A549 (cell line): ENCODE data around the gene REL. TPM values are rescaled to one million over a fixed set of nuclear protein-coding genes. Genes with fewer than 3 reads are reported as not detected.

ENCODE experiments used
- ATAC-seq, 2 experiments: fragments of 200-7000 bp in 1 of 2; fragments of >200 bp in 1 of 2; cut with Nextera tagmentation in 1 of 2; cut with Tn5 transposase in 1 of 2; 3 replicates each; pipeline versions ENCODE4 v1.8.0 to v1.9.1; 2018 to 2020; ENCODE audit warnings: mild to moderate bottlenecking in 1 of 2, moderate library complexity in 1 of 2
- CTCF ChIA-PET: fragments of 300-600 bp; sonication (Branson Sonifier 250); formaldehyde crosslinking; extraction: SDS; loops from one replicate; lab custom pipeline; 2021; ENCODE audit warnings: antibody characterized with exemption, inconsistent platforms; lab: Yijun Ruan, JAX
- POLR2A ChIA-PET: fragments of 350-600 bp; formaldehyde crosslinking; extraction: SDS; loops from one replicate; lab custom pipeline; 2021; ENCODE audit warnings: antibody characterized with exemption, inconsistent platforms; lab: Yijun Ruan, JAX
- DNase-seq, 2 experiments: peaks; one replicate each; pipeline versions ENCODE4 v3.0.0 to v3.0.0-alpha.2; 2011 to 2016; ENCODE audit warnings: low read depth in 1 of 2, low spot score in 1 of 2
- FAIRE-seq: peaks from 2 replicates; lab custom pipeline; 2011; peaks lifted over from hg19 to GRCh38; lab: Jason Lieb, UNC
- H3K27ac ChIP-seq, 2 experiments: fragments of >200 bp; sonication (Bioruptor Twin); formaldehyde crosslinking; 3 replicates each; pipeline ENCODE4 v1.5.1; 2016 to 2017
- H3K4me1 ChIP-seq: fragments of >200 bp; sonication (Bioruptor Twin); formaldehyde crosslinking; 3 replicates; pipeline ENCODE4 v1.6.1; 2016
- H3K4me2 ChIP-seq: fragments of >200 bp; sonication (Bioruptor Twin); formaldehyde crosslinking; 3 replicates; pipeline ENCODE4 v1.6.1; 2016
- H3K4me3 ChIP-seq: fragments of >200 bp; sonication (Bioruptor Twin); formaldehyde crosslinking; 3 replicates; pipeline ENCODE4 v1.5.1; 2016
- H3K9me3 ChIP-seq: fragments of >200 bp; sonication (Bioruptor Twin); formaldehyde crosslinking; 3 replicates; pipeline ENCODE4 v1.6.1; 2016
- CHD2 ChIP-seq: fragments of 150-350 bp; IDR thresholded peaks from 2 replicates; pipeline ENCODE4 v1.6.1; 2014; ENCODE audit warnings: low read length; ENCODE audit not compliant: partially characterized antibody
- EHF ChIP-seq: fragments of 250-450 bp; sonication (Bioruptor Pico); IDR thresholded peaks from 2 replicates; pipeline ENCODE4 v1.5.0; 2020; ENCODE audit warnings: mild to moderate bottlenecking
- ESRRA ChIP-seq: fragments of 150-350 bp; IDR thresholded peaks from 2 replicates; pipeline ENCODE4 v1.6.1; 2014; ENCODE audit warnings: mild to moderate bottlenecking, low read length, borderline replicate concordance
- FOXS1 ChIP-seq: fragments of 250-450 bp; sonication (Bioruptor Pico); IDR thresholded peaks from 2 replicates; pipeline ENCODE4 v1.5.0; 2020; ENCODE audit warnings: mild to moderate bottlenecking, moderate library complexity
- HMGXB4 ChIP-seq: fragments of 250-450 bp; sonication (Bioruptor Pico); IDR thresholded peaks from 2 replicates; pipeline ENCODE4 v1.5.0; 2021; ENCODE audit warnings: mild to moderate bottlenecking, moderate library complexity, borderline replicate concordance
- HOXA7 ChIP-seq: fragments of 250-450 bp; sonication (Bioruptor Pico); IDR thresholded peaks from 2 replicates; pipeline ENCODE4 v1.5.0; 2020; ENCODE audit warnings: mild to moderate bottlenecking, moderate library complexity
- HOXB13 ChIP-seq: fragments of 250-450 bp; sonication (Bioruptor Pico); IDR thresholded peaks from 2 replicates; pipeline ENCODE4 v1.5.0; 2020; ENCODE audit warnings: low read depth, mild to moderate bottlenecking, moderate library complexity
- PBX3 ChIP-seq: IDR thresholded peaks from 2 replicates; pipeline ENCODE4 v1.6.1; 2012
- RAD21 ChIP-seq, 2 experiments: fragments of >200 bp in 1 of 2; sonication (Bioruptor Twin) in 1 of 2; formaldehyde crosslinking in 1 of 2; IDR thresholded peaks in 1 of 2; conservative IDR thresholded peaks in 1 of 2; 2 replicates in 1 of 2; 3 replicates in 1 of 2; pipeline ENCODE4 v1.6.1; 2012 to 2018; ENCODE audit warnings: inconsistent platforms in 1 of 2
- RNF2 ChIP-seq: fragments of 200-600 bp; sonication (generic); IDR thresholded peaks from 2 replicates; pipeline ENCODE4 v1.6.1; 2016; ENCODE audit warnings: low read depth, mild to moderate bottlenecking, antibody characterized with exemption, moderate library complexity, borderline replicate concordance
- TFCP2L1 ChIP-seq: fragments of 250-450 bp; sonication (Bioruptor Pico); IDR thresholded peaks from 2 replicates; pipeline ENCODE4 v1.5.0; 2021; ENCODE audit warnings: mild to moderate bottlenecking
- USF2 ChIP-seq: fragments of 450-650 bp; IDR thresholded peaks from 2 replicates; pipeline ENCODE4 v1.6.1; 2014; ENCODE audit warnings: antibody characterized with exemption
- ZFP36 ChIP-seq: fragments of 450-650 bp; IDR thresholded peaks from 2 replicates; pipeline ENCODE4 v1.6.1; 2014; ENCODE audit warnings: borderline replicate concordance; ENCODE audit not compliant: partially characterized antibody
- WGBS: methylation state at CpG from one replicate; pipeline ENCODE4 v1.1.6; 2017; ENCODE audit errors: missing lambda C conversion rate; 5-methylcytosine and 5-hydroxymethylcytosine counted together
- polyA plus RNA-seq, 4 experiments: library from polyadenylated mRNA; depleted of rRNA in 3 of 4; stranded (reverse); fragments of >200 nt; fragmentation: RNase III in 1 of 4; extraction: RNeasy Plus Mini Kit Qiagen cat#74134 plus additional on column Dnase treatment in 1 of 4; gene quantifications; 2 replicates in 3 of 4; 3 replicates in 1 of 4; pipeline ENCODE4 v1.2.3, GENCODE V29; 2011 to 2017
- TF ChIP-seq, protein P1 (sequence below): fragments of 250-450 bp; sonication (Bioruptor Pico); IDR thresholded peaks from 2 replicates; pipeline ENCODE4 v1.5.0; 2020; ENCODE audit warnings: low read depth, mild to moderate bottlenecking, moderate library complexity
- TF ChIP-seq, protein P2 (sequence below): fragments of 150-350 bp; IDR thresholded peaks from 2 replicates; pipeline ENCODE4 v1.6.1; 2014; ENCODE audit warnings: low read depth, mild to moderate bottlenecking, low read length

Gene REL
- polyA plus RNA-seq, 2 of the 4 experiments (the other 2 are of a cell fraction): 2.4 to 9.3 TPM

GRCh38 chr2:60964651-60965498 lies 83.5 kb downstream of the REL start:
- Histone ChIP-seq H3K4me1 (peaks cover 26% of the 10 kb centered on the region), H3K9me3 (no peaks in the 10 kb centered on the region), H3K4me3 (no peak overlapping the region), H3K27ac (no peak overlapping the region), H3K4me2 (no peak overlapping the region)
- POLR2A ChIA-PET: interaction anchor here (0.7 to 1.6 kb wide), 2 partner anchors 19 to 84 kb away, joined by 3 to 5 read pairs; partner anchors contain the start of gene REL
- ATAC-seq: no peak
- CTCF ChIA-PET: interaction anchor here (1.1 to 1.2 kb wide), 4 partner anchors 9 to 41 kb away, joined by 3 read pairs; no protein-coding TSS in a partner anchor
- 80% methylated on average over 7 of the region's 7 CpGs for WGBS
- peak; percentile 72 for FAIRE-seq
- no peak for DNase-seq
- TF ChIP-seq HOXB13 (CRISPR knock-in tag) (no peak), RNF2 (no peak), CHD2 (no peak), TFCP2L1 (CRISPR knock-in tag) (no peak), HOXA7 (CRISPR knock-in tag) (no peak), USF2 (no peak), ZFP36 (no peak), RAD21 (conservative IDR thresholded peaks at IDR 0.05 in 1 of 2, IDR thresholded peaks at IDR 0.05 in 1 of 2) (no peak), EHF (CRISPR knock-in tag) (no peak), ESRRA (no peak), FOXS1 (CRISPR knock-in tag) (no peak), PBX3 (no peak)
- TF ChIP-seq, protein P1, sequence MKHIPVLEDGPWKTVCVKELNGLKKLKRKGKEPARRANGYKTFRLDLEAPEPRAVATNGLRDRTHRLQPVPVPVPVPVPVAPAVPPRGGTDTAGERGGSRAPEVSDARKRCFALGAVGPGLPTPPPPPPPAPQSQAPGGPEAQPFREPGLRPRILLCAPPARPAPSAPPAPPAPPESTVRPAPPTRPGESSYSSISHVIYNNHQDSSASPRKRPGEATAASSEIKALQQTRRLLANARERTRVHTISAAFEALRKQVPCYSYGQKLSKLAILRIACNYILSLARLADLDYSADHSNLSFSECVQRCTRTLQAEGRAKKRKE (CRISPR knock-in tag): no peak

GRCh38 chr2:60965499-60965785 lies 84.1 kb downstream of the REL start:
- no peak overlapping the region for H3K27ac ChIP-seq
- CTCF ChIA-PET: interaction anchor here (1.1 to 1.2 kb wide), 2 partner anchors 9 to 34 kb away, joined by 3 read pairs; no protein-coding TSS in a partner anchor
- H3K4me3 ChIP-seq: no peak overlapping the region
- FAIRE-seq: no peak
- H3K4me1 ChIP-seq: peaks cover 25% of the 10 kb centered on the region
- ATAC-seq: no peak
- POLR2A ChIA-PET: interaction anchor here (0.7 kb wide), 1 partner anchor 20 kb away, joined by 3 read pairs; no protein-coding TSS in a partner anchor
- H3K4me2 ChIP-seq: no peak overlapping the region
- no peaks in the 10 kb centered on the region for H3K9me3 ChIP-seq
- TF ChIP-seq, protein P2, sequence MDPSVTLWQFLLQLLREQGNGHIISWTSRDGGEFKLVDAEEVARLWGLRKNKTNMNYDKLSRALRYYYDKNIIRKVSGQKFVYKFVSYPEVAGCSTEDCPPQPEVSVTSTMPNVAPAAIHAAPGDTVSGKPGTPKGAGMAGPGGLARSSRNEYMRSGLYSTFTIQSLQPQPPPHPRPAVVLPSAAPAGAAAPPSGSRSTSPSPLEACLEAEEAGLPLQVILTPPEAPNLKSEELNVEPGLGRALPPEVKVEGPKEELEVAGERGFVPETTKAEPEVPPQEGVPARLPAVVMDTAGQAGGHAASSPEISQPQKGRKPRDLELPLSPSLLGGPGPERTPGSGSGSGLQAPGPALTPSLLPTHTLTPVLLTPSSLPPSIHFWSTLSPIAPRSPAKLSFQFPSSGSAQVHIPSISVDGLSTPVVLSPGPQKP: no peak
- no peak for TF ChIP-seq HMGXB4 (CRISPR knock-in tag)
- DNase-seq: no peak
